GM19467 (cell line): ENCODE results near the gene HBZ.
"Not testable (repeated sequence)": the region's sequence is repeated elsewhere in the genome, so short reads cannot be mapped to it uniquely, and the experiment has no call there.

ENCODE experiments used
- ATAC-seq: cut with Tn5 transposase; IDR thresholded peaks from one replicate; pipeline ENCODE4 v1.9.1; 2021; ENCODE audit warnings: mild to moderate bottlenecking, moderate library complexity; ENCODE audit not compliant: unreplicated experiment

The HBZ gene

GRCh38 chr16:164134-164823 is 11.8 kb downstream of the HBZ start:
- ATAC-seq, result not testable (repeated sequence)

DNA sequence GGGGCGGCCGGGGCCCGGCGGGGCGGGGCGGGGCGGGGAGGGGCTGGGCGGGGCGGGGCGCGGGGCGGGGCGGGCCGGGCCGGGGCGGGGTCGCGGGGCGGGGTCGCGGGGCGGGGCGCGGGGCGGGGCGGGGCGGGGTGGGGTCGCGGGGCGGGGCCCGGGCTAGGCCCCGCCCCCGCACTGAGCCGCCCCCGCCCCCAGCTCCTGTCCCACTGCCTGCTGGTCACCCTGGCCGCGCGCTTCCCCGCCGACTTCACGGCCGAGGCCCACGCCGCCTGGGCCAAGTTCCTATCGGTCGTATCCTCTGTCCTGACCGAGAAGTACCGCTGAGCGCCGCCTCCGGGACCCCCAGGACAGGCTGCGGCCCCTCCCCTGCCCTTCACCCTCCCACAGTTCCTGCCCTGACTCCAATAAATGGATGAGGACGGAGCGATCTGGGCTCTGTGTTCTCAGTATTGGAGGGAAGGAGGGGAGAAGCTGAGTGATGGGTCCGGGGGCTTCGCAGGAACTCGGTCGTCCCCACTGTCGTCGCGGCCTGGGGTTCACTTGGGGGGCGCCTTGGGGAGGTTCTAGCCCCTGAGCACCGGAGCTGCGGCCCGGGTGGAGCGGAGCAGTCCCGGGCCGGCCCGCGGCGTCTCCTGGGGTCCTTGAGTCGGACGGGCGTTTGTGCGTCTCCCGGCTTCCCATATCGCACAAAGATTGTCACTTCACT is 12.5 kb downstream of the HBZ start:
- no peak for ATAC-seq

- no peak for ATAC-seq
Observed at GRCh38 chr16:165539-166374, 13.3 kb downstream of the HBZ start, which contains the start of gene HBM. Gene HBM (plus strand): TSS chr16:165978. CDS start chr16:165998, 20 bp downstream.

DNA sequence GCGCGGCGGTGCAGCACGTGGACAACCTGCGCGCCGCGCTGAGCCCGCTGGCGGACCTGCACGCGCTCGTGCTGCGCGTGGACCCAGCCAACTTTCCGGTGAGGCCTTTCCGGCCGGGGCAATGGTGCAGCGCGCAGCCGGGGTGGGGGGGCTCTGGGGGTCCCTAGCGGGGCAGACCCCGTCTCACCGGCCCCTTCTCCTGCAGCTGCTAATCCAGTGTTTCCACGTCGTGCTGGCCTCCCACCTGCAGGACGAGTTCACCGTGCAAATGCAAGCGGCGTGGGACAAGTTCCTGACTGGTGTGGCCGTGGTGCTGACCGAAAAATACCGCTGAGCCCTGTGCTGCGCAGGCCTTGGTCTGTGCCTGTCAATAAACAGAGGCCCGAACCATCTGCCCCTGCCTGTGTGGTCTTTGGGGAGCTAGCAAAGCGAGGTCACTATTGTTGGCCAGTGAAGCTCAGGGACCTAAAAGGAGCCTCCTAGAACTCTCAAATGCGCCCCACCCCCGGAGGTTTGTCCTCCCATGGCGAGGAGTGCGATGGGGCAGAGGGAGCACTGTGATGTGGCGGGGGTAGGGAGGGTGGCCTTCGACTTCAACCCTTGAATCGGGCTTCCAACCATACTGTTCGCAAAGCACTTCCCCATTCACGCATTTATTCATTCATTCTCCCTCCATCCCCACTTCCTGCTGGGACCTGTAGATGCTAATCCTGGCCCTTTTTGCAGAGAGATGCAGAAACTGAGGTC is 14.1 kb downstream of the HBZ start:
- no peak for ATAC-seq

- no peak for ATAC-seq
Observed at GRCh38 chr16:167122-167690, 14.8 kb downstream of the HBZ start.

DNA sequence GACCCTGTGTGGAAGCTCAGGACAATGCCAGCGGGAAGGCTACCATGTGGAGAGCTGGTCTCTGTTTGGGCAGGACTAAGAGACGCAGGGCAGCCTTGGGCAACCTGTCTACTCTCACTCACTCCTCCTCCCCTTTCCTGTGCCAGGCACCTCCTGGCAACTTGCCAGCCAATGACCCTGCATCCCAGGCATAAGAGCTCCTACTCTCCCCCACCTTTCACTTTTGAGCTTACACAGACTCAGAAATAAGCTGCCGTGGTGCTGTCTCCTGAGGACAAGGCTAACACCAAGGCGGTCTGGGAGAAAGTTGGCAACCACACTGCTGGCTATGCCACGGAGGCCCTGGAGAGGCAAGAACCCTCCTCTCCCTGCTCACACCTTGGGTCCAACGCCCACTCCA is 16.0 kb downstream of the HBZ start:
- ATAC-seq, result no peak

GRCh38 chr16:169014-169413 is 16.6 kb downstream of the HBZ start:
- ATAC-seq, result no peak

- not testable (repeated sequence) for ATAC-seq
Observed at GRCh38 chr16:170088-170507, 17.7 kb downstream of the HBZ start.

- no peak for ATAC-seq
Observed at GRCh38 chr16:170788-171187, 18.3 kb downstream of the HBZ start.

DNA sequence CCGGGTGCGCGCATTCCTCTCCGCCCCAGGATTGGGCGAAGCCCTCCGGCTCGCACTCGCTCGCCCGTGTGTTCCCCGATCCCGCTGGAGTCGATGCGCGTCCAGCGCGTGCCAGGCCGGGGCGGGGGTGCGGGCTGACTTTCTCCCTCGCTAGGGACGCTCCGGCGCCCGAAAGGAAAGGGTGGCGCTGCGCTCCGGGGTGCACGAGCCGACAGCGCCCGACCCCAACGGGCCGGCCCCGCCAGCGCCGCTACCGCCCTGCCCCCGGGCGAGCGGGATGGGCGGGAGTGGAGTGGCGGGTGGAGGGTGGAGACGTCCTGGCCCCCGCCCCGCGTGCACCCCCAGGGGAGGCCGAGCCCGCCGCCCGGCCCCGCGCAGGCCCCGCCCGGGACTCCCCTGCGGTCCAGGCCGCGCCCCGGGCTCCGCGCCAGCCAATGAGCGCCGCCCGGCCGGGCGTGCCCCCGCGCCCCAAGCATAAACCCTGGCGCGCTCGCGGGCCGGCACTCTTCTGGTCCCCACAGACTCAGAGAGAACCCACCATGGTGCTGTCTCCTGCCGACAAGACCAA is 20.0 kb downstream of the HBZ start, which contains the start of gene HBA2:
HBA2 (plus strand) TSS at position 503 of the 568 bp plus-strand sequence; CDS start at position 540, 37 bp downstream.
- ATAC-seq, result not testable (repeated sequence)

DNA sequence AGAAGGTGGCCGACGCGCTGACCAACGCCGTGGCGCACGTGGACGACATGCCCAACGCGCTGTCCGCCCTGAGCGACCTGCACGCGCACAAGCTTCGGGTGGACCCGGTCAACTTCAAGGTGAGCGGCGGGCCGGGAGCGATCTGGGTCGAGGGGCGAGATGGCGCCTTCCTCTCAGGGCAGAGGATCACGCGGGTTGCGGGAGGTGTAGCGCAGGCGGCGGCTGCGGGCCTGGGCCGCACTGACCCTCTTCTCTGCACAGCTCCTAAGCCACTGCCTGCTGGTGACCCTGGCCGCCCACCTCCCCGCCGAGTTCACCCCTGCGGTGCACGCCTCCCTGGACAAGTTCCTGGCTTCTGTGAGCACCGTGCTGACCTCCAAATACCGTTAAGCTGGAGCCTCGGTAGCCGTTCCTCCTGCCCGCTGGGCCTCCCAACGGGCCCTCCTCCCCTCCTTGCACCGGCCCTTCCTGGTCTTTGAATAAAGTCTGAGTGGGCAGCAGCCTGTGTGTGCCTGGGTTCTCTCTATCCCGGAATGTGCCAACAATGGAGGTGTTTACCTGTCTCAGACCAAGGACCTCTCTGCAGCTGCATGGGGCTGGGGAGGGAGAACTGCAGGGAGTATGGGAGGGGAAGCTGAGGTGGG is 20.9 kb downstream of the HBZ start:
- not testable (repeated sequence) for ATAC-seq

DNA sequence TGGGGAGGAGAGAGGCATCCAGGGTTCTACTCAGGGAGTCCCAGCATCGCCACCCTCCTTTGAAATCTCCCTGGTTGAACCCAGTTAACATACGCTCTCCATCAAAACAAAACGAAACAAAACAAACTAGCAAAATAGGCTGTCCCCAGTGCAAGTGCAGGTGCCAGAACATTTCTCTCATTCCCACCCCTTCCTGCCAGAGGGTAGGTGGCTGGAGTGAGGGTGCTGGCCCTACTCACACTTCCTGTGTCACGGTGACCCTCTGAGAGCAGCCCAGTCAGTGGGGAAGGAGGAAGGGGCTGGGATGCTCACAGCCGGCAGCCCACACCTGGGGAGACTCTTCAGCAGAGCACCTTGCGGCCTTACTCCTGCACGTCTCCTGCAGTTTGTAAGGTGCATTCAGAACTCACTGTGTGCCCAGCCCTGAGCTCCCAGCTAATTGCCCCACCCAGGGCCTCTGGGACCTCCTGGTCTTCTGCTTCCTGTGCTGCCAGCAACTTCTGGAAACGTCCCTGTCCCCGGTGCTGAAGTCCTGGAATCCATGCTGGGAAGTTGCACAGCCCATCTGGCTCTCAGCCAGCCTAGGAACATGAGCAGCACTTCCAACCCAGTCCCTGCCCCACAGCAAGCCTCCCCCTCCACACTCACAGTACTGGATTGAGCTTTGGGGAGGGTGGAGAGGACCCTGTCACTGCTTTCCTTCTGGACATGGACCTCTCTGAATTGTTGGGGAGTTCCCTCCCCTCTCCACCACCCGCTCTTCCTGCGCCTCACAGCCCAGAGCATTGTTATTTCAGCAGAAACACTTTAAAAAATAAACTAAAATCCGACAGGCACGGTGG is 21.7 kb downstream of the HBZ start:
- ATAC-seq, result not testable (repeated sequence)

DNA sequence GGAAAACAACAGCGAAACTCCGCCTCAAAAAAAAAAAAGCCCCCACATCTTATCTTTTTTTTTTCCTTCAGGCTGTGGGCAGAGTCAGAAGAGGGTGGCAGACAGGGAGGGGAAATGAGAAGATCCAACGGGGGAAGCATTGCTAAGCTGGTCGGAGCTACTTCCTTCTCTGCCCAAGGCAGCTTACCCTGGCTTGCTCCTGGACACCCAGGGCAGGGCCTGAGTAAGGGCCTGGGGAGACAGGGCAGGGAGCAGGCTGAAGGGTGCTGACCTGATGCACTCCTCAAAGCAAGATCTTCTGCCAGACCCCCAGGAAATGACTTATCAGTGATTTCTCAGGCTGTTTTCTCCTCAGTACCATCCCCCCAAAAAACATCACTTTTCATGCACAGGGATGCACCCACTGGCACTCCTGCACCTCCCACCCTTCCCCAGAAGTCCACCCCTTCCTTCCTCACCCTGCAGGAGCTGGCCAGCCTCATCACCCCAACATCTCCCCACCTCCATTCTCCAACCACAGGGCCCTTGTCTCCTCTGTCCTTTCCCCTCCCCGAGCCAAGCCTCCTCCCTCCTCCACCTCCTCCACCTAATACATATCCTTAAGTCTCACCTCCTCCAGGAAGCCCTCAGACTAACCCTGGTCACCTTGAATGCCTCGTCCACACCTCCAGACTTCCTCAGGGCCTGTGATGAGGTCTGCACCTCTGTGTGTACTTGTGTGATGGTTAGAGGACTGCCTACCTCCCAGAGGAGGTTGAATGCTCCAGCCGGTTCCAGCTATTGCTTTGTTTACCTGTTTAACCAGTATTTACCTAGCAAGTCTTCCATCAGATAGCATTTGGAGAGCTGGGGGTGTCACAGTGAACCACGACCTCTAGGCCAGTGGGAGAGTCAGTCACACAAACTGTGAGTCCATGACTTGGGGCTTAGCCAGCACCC is 22.8 kb downstream of the HBZ start:
- ATAC-seq, result no peak

DNA sequence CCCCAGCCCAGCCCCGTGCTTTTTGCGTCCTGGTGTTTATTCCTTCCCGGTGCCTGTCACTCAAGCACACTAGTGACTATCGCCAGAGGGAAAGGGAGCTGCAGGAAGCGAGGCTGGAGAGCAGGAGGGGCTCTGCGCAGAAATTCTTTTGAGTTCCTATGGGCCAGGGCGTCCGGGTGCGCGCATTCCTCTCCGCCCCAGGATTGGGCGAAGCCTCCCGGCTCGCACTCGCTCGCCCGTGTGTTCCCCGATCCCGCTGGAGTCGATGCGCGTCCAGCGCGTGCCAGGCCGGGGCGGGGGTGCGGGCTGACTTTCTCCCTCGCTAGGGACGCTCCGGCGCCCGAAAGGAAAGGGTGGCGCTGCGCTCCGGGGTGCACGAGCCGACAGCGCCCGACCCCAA is 23.6 kb downstream of the HBZ start:
- not testable (repeated sequence) for ATAC-seq

DNA sequence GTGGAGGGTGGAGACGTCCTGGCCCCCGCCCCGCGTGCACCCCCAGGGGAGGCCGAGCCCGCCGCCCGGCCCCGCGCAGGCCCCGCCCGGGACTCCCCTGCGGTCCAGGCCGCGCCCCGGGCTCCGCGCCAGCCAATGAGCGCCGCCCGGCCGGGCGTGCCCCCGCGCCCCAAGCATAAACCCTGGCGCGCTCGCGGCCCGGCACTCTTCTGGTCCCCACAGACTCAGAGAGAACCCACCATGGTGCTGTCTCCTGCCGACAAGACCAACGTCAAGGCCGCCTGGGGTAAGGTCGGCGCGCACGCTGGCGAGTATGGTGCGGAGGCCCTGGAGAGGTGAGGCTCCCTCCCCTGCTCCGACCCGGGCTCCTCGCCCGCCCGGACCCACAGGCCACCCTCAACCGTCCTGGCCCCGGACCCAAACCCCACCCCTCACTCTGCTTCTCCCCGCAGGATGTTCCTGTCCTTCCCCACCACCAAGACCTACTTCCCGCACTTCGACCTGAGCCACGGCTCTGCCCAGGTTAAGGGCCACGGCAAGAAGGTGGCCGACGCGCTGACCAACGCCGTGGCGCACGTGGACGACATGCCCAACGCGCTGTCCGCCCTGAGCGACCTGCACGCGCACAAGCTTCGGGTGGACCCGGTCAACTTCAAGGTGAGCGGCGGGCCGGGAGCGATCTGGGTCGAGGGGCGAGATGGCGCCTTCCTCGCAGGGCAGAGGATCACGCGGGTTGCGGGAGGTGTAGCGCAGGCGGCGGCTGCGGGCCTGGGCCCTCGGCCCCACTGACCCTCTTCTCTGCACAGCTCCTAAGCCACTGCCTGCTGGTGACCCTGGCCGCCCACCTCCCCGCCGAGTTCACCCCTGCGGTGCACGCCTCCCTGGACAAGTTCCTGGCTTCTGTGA is 24.3 kb downstream of the HBZ start, which contains the start of gene HBA1:
HBA1 (plus strand) TSS at position 204 of the 906 bp plus-strand sequence; CDS start at position 241, 37 bp downstream.
- not testable (repeated sequence) for ATAC-seq

DNA sequence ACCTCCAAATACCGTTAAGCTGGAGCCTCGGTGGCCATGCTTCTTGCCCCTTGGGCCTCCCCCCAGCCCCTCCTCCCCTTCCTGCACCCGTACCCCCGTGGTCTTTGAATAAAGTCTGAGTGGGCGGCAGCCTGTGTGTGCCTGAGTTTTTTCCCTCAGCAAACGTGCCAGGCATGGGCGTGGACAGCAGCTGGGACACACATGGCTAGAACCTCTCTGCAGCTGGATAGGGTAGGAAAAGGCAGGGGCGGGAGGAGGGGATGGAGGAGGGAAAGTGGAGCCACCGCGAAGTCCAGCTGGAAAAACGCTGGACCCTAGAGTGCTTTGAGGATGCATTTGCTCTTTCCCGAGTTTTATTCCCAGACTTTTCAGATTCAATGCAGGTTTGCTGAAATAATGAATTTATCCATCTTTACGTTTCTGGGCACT is 25.0 kb downstream of the HBZ start:
- no peak for ATAC-seq
